ENCODE results near the gene BCAM.

DNA sequence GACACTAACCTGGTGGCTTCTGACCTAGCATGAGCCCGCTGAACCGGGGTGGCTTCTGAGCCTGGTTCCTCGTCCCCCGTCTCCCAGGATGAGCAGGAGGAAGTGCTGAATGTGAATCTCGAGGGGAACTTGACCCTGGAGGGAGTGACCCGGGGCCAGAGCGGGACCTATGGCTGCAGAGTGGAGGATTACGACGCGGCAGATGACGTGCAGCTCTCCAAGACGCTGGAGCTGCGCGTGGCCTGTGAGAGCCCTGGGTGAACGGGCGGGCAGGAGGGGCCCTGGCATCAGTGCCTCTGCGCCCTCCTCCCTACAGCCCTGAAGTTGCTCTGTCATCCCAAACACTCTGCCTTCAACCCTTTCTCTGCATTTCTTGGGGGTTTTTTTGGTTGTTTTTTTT is 5.6 kb downstream of the BCAM start:
- TF ChIP-seq, protein P1, sequence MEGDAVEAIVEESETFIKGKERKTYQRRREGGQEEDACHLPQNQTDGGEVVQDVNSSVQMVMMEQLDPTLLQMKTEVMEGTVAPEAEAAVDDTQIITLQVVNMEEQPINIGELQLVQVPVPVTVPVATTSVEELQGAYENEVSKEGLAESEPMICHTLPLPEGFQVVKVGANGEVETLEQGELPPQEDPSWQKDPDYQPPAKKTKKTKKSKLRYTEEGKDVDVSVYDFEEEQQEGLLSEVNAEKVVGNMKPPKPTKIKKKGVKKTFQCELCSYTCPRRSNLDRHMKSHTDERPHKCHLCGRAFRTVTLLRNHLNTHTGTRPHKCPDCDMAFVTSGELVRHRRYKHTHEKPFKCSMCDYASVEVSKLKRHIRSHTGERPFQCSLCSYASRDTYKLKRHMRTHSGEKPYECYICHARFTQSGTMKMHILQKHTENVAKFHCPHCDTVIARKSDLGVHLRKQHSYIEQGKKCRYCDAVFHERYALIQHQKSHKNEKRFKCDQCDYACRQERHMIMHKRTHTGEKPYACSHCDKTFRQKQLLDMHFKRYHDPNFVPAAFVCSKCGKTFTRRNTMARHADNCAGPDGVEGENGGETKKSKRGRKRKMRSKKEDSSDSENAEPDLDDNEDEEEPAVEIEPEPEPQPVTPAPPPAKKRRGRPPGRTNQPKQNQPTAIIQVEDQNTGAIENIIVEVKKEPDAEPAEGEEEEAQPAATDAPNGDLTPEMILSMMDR (IDR thresholded peaks at IDR 0.05; ENCODE audit: low read length) = no peak
- no peak for TF ChIP-seq EZH2 (IDR thresholded peaks at IDR 0.05; ENCODE audit: borderline replicate concordance, low read length)
